HepG2 (cell line): ENCODE results near the gene TCF23. TPM values are rescaled to one million over a fixed set of nuclear protein-coding genes. Genes with fewer than 3 reads are reported as not detected.

Experiments
- ATAC-seq: fragments of 200-7000 bp; cut with Tn5 transposase; 3 replicates; pipeline ENCODE4 v1.9.1; 2020; ENCODE audit warnings: mild to moderate bottlenecking, moderate library complexity
- BruUV-seq: library from RNA; stranded (reverse); fragments of 400-500 nt; replicated peaks from 2 replicates; lab custom pipeline; 2021; lab: Mats Ljungman, UMichigan
- CTCF ChIA-PET: fragments of 300-600 bp; formaldehyde crosslinking; extraction: SDS; loops from one replicate; lab custom pipeline; 2021; ENCODE audit warnings: low total read pairs, inconsistent platforms, low intra/inter-chr PET ratio; lab: Yijun Ruan, JAX
- POLR2A ChIA-PET: fragments of 350-600 bp; sonication (Branson Sonifier 250); formaldehyde crosslinking; loops from one replicate; lab custom pipeline; 2020; ENCODE audit warnings: antibody characterized with exemption, inconsistent platforms; lab: Yijun Ruan, JAX
- DNase-seq: peaks from one replicate; pipeline ENCODE4 v3.0.0-alpha.2; 2015; ENCODE audit warnings: low spot score
- FAIRE-seq: peaks from 3 replicates; lab custom pipeline; 2011; peaks lifted over from hg19 to GRCh38; lab: Jason Lieb, UNC
- H2AFZ ChIP-seq: one replicate; pipeline ENCODE4 v1.6.1; 2011; ENCODE audit warnings: low read length, inconsistent platforms
- H3K27ac ChIP-seq: fragments of 300-600 bp; 3 replicates; pipeline ENCODE4 v1.8.0; 2011; ENCODE audit warnings: mixed run types, mild to moderate bottlenecking, mixed read lengths, low read length, inconsistent platforms; ENCODE audit not compliant: insufficient read depth; ENCODE audit errors: extremely low read length
- H3K27me3 ChIP-seq, 2 experiments: fragments of 200-600 bp in 1 of 2; 2 replicates in 1 of 2; 3 replicates in 1 of 2; pipeline versions ENCODE4 v1.6.0 to v1.8.0; 2011; ENCODE audit warnings: low read length in 2 of 2, mild to moderate bottlenecking in 2 of 2, moderate library complexity in 2 of 2, inconsistent platforms in 1 of 2; ENCODE audit not compliant: insufficient read depth in 2 of 2, control insufficient read depth in 1 of 2
- H3K36me3 ChIP-seq, 2 experiments: fragments of 200-600 bp in 1 of 2; replicated peaks in 1 of 2; 2 replicates in 1 of 2; 3 replicates in 1 of 2; pipeline versions ENCODE4 v1.5.1 to v1.8.0; 2011; ENCODE audit warnings: low read length in 2 of 2, inconsistent platforms in 1 of 2; ENCODE audit not compliant: insufficient read depth in 2 of 2, control insufficient read depth in 1 of 2
- H3K4me1 ChIP-seq: 2 replicates; pipeline ENCODE4 v1.5.1; 2012; ENCODE audit warnings: low read length, inconsistent platforms; ENCODE audit not compliant: insufficient read depth
- H3K4me2 ChIP-seq: 2 replicates; pipeline ENCODE4 v1.6.0; 2011; ENCODE audit warnings: low read depth, low read length, inconsistent platforms
- H3K4me3 ChIP-seq, 3 experiments: fragments of 200-600 bp in 1 of 3; sonication (generic), shearing (Covaris generic) in 1 of 3; replicated peaks in 1 of 3; 2 replicates each; pipeline ENCODE4 v1.5.1; 2011 to 2016; ENCODE audit warnings: low read length in 3 of 3, inconsistent platforms in 2 of 3, low read depth in 2 of 3, mild to moderate bottlenecking in 2 of 3, control low read depth in 1 of 3, mixed read lengths in 1 of 3; ENCODE audit not compliant: insufficient read depth in 1 of 3
- H3K79me2 ChIP-seq: one replicate; pipeline ENCODE4 v1.6.1; 2011; ENCODE audit warnings: low read length, inconsistent platforms; ENCODE audit not compliant: insufficient read depth
- H3K9ac ChIP-seq: 2 replicates; pipeline ENCODE4 v1.6.0; 2011; ENCODE audit warnings: mild to moderate bottlenecking, low read depth, low read length, inconsistent platforms; ENCODE audit not compliant: insufficient read depth
- H3K9me3 ChIP-seq: 2 replicates; pipeline ENCODE4 v1.5.1; 2012; ENCODE audit warnings: mild to moderate bottlenecking, low read length
- H4K20me1 ChIP-seq: 2 replicates; pipeline ENCODE4 v1.6.0; 2011; ENCODE audit warnings: inconsistent platforms, mild to moderate bottlenecking, low read length, moderate library complexity; ENCODE audit not compliant: insufficient read depth
- AGO2 ChIP-seq: fragments of 200-400 bp; formaldehyde crosslinking; optimal IDR thresholded peaks from 2 replicates; pipeline ENCODE3; 2017; ENCODE audit warnings: mild to moderate bottlenecking, low read depth, low read length, moderate library complexity
- JUNB ChIP-seq: sonication (generic); formaldehyde crosslinking; IDR thresholded peaks from 2 replicates; pipeline ENCODE4 v1.8.0; 2022; ENCODE audit warnings: missing genetic modification reagents, mild to moderate bottlenecking, borderline replicate concordance
- KDM2A ChIP-seq: sonication (generic); formaldehyde crosslinking; IDR thresholded peaks from 2 replicates; pipeline ENCODE4 v1.4.0; 2020; ENCODE audit warnings: low read depth, missing genetic modification reagents, borderline replicate concordance
- ZNF263 ChIP-seq: sonication (generic); formaldehyde crosslinking; IDR thresholded peaks from 2 replicates; pipeline ENCODE4 v1.4.0; 2020; ENCODE audit warnings: missing genetic modification reagents
- ZNF350 ChIP-seq: sonication (generic); formaldehyde crosslinking; IDR thresholded peaks from 2 replicates; pipeline ENCODE4 v1.4.0; 2020; ENCODE audit warnings: mild to moderate bottlenecking, low read depth, missing genetic modification reagents, borderline replicate concordance
- ZNF687 ChIP-seq: sonication (generic); formaldehyde crosslinking; IDR thresholded peaks from 2 replicates; pipeline ENCODE4 v1.5.1; 2020; ENCODE audit warnings: mild to moderate bottlenecking, missing genetic modification reagents, moderate library complexity
- WGBS: methylation state at CpG from one replicate; pipeline ENCODE4 v1.1.6; 2017; ENCODE audit warnings: low lambda C conversion rate; 5-methylcytosine and 5-hydroxymethylcytosine counted together
- in situ Hi-C: cut with HindIII; loops from 2 replicates; pipeline ENCODE4 v1.10.0; 2017; ENCODE audit warnings: low pct_unique_long_range_greater_than_20kb; ENCODE audit not compliant: extremely low pct_ligation_motif_present
- intact Hi-C: fragments of 100-400 bp; cut with micrococcal nuclease; formaldehyde crosslinking; loops from one replicate; pipeline ENCODE4 v1.10.0; 2022; ENCODE audit not compliant: unreplicated experiment
- polyA plus RNA-seq, 8 experiments: library from polyadenylated mRNA; depleted of rRNA in 3 of 8; stranded (reverse) in 7 of 8; unstranded in 1 of 8; fragments of >200 nt; fragmentation: Illumina TruSeq in 4 of 8; extraction: Trizol in 4 of 8; gene quantifications; 2 replicates each; pipeline versions ENCODE4 v1.2.1 to v1.2.3, GENCODE V29; 2011 to 2016; ENCODE audit warnings: low read depth in 4 of 8, missing spikeins in 1 of 8, mixed read lengths in 1 of 8; ENCODE audit not compliant: insufficient read depth in 1 of 8
- total RNA-seq, 5 experiments: library from RNA; depleted of rRNA; stranded (reverse); fragments of >200 nt; fragmentation: Illumina TruSeq; extraction: Trizol; gene quantifications; 2 replicates each; pipeline ENCODE4 v1.2.3, GENCODE V29; 2016; ENCODE audit warnings: low read depth in 1 of 5

The TCF23 gene
- total and polyA plus RNA-seq, 2 of the 13 experiments (the other 11 are each of a cell fraction or from before 2014, with no cell fraction given) = 0.02 to 1.4 TPM

- Histone ChIP-seq H3K27me3 (no peaks in the 10 kb centered on the region), H3K4me2 (no peak overlapping the region), H3K4me3 (no peak overlapping the region), H3K4me1 (no peaks in the 10 kb centered on the region), H3K9ac (no peak overlapping the region), H3K9me3 (no peaks in the 10 kb centered on the region), H3K36me3 (peaks cover 2 to 24% of the 10 kb centered on the region in 2 experiments), H3K27ac (no peak overlapping the region), H2AFZ (no peak overlapping the region), H4K20me1 (no peaks in the 10 kb centered on the region), H3K79me2 (no peaks in the 10 kb centered on the region)
- FAIRE-seq (no peak), ATAC-seq (peak; percentile 39), DNase-seq (no peak)
- 85% methylated on average over 4 of the region's 5 CpGs for WGBS
- CTCF ChIA-PET = interaction anchor here (1.1 kb wide), 1 partner anchor 90 kb away, joined by 5 read pairs; no protein-coding TSS in a partner anchor
- TF ChIP-seq ZNF263 (CRISPR knock-in tag) (peak; percentile 93), KDM2A (CRISPR knock-in tag) (0 out of 2 replicates have a peak, but pooled peaks have one; percentile 15), ZNF687 (peak; percentile 9; the same call in 1 of the 2 replicates), JUNB (CRISPR knock-in tag) (no peak), AGO2 (peak; percentile 72), ZNF350 (CRISPR knock-in tag) (0 out of 2 replicates have a peak, but pooled peaks have one; percentile 20)
- BruUV-seq = no TSS peak
- POLR2A ChIA-PET = interaction anchor here (1.0 to 2.0 kb wide), 6 partner anchors 10 to 92 kb away, joined by 3 to 8 read pairs (median 4); partner anchors contain the start of gene PREB
- intact Hi-C loops = no loop called here
- in situ Hi-C loops = no loop called here
Observed at GRCh38 chr2:27102329-27102728, 46.5 kb upstream of the TCF23 start.
